GM21737 (cell line): ENCODE results near the gene ATP11A.
"Not testable (repeated sequence)": the region's sequence is repeated elsewhere in the genome, so short reads cannot be mapped to it uniquely, and the experiment has no call there.

Experiments
- ATAC-seq: cut with Tn5 transposase; IDR thresholded peaks from one replicate; pipeline ENCODE4 v1.9.1; 2021; ENCODE audit warnings: mild to moderate bottlenecking, moderate library complexity; ENCODE audit not compliant: unreplicated experiment

Gene ATP11A

GRCh38 chr13:112833551-112834257 lies 143.9 kb downstream of the ATP11A start:
- no peak for ATAC-seq

- no peak for ATAC-seq
These were observed 145.5 kb downstream of the ATP11A start for GRCh38 chr13:112835344-112835743.

- no peak for ATAC-seq
These were observed 146.0 kb downstream of the ATP11A start for GRCh38 chr13:112835796-112836195.

- ATAC-seq = no peak
These were observed 147.1 kb downstream of the ATP11A start for GRCh38 chr13:112836940-112837339.

- ATAC-seq = no peak
These were observed 147.7 kb downstream of the ATP11A start for GRCh38 chr13:112837371-112838037.

GRCh38 chr13:112838038-112838841 lies 148.4 kb downstream of the ATP11A start:
- no peak for ATAC-seq

- no peak for ATAC-seq
These were observed 148.9 kb downstream of the ATP11A start for GRCh38 chr13:112838842-112839117.

- ATAC-seq = no peak
These were observed 149.7 kb downstream of the ATP11A start for GRCh38 chr13:112839356-112840105.

GRCh38 chr13:112840472-112841302 lies 150.8 kb downstream of the ATP11A start:
- ATAC-seq = no peak

- not testable (repeated sequence) for ATAC-seq
These were observed 151.6 kb downstream of the ATP11A start for GRCh38 chr13:112841303-112842015.

GRCh38 chr13:112842343-112842856 lies 152.6 kb downstream of the ATP11A start:
- ATAC-seq = no peak

- ATAC-seq = no peak
These were observed 153.1 kb downstream of the ATP11A start for GRCh38 chr13:112842931-112843391.

- no peak for ATAC-seq
These were observed 153.7 kb downstream of the ATP11A start for GRCh38 chr13:112843392-112844111.

GRCh38 chr13:112844411-112844810 lies 154.6 kb downstream of the ATP11A start:
- ATAC-seq = no peak

GRCh38 chr13:112844879-112845278 lies 155.0 kb downstream of the ATP11A start:
- ATAC-seq = no peak

GRCh38 chr13:112845511-112846144 lies 155.8 kb downstream of the ATP11A start:
- no peak for ATAC-seq

- ATAC-seq = no peak
These were observed 156.7 kb downstream of the ATP11A start for GRCh38 chr13:112846411-112847115.

- no peak for ATAC-seq
These were observed 159.7 kb downstream of the ATP11A start for GRCh38 chr13:112849500-112849899.
